ENCODE results near the gene TBC1D23.
"Not testable (repeated sequence)": the region's sequence is repeated elsewhere in the genome, so short reads cannot be mapped to it uniquely, and the experiment has no call there.

Gene TBC1D23

GRCh38 chr3:100257586-100257985, 3.2 kb upstream of the TBC1D23 start:
- no peak for DNase-seq

- peak; percentile 9 for DNase-seq
These were observed 609 bp upstream of the TBC1D23 start for GRCh38 chr3:100260081-100260684.

- DNase-seq: no peak
These were observed 702 bp downstream of the TBC1D23 start for GRCh38 chr3:100261485-100261903.

- DNase-seq: not testable (repeated sequence)
These were observed 2.1 kb downstream of the TBC1D23 start for GRCh38 chr3:100262925-100263324.

GRCh38 chr3:100263583-100263982, 2.8 kb downstream of the TBC1D23 start:
- no peak for DNase-seq

- no peak for DNase-seq
These were observed 3.5 kb downstream of the TBC1D23 start for GRCh38 chr3:100264242-100264641.

GRCh38 chr3:100265016-100265415, 4.2 kb downstream of the TBC1D23 start:
- no peak for DNase-seq

GRCh38 chr3:100266531-100266930, 5.7 kb downstream of the TBC1D23 start:
- no peak for DNase-seq

GRCh38 chr3:100268156-100268555, 7.4 kb downstream of the TBC1D23 start:
- DNase-seq: no peak

GRCh38 chr3:100269001-100269400, 8.2 kb downstream of the TBC1D23 start:
- peak; percentile 15 for DNase-seq

GRCh38 chr3:100269410-100270214, 8.8 kb downstream of the TBC1D23 start:
- peak; percentile 23 for DNase-seq

GRCh38 chr3:100270215-100270583, 9.4 kb downstream of the TBC1D23 start:
- no peak for DNase-seq

- DNase-seq: no peak
These were observed 10.7 kb downstream of the TBC1D23 start for GRCh38 chr3:100271522-100271921.

GRCh38 chr3:100272797-100273611, 12.2 kb downstream of the TBC1D23 start:
- DNase-seq: not testable (repeated sequence)

GRCh38 chr3:100274361-100274760, 13.6 kb downstream of the TBC1D23 start:
- DNase-seq: no peak

- peak; percentile 6 for DNase-seq
These were observed 16.5 kb downstream of the TBC1D23 start for GRCh38 chr3:100277255-100277800.

- no peak for DNase-seq
These were observed 18.1 kb downstream of the TBC1D23 start for GRCh38 chr3:100278910-100279309.

GRCh38 chr3:100288288-100288894, 27.6 kb downstream of the TBC1D23 start:
- no peak for DNase-seq

GRCh38 chr3:100289339-100289738, 28.5 kb downstream of the TBC1D23 start:
- DNase-seq: no peak

- DNase-seq: no peak
These were observed 34.3 kb downstream of the TBC1D23 start for GRCh38 chr3:100295089-100295488.

- DNase-seq: no peak
These were observed 37.0 kb downstream of the TBC1D23 start for GRCh38 chr3:100297784-100298183.

GRCh38 chr3:100299016-100299415, 38.2 kb downstream of the TBC1D23 start:
- DNase-seq: no peak

- no peak for DNase-seq
These were observed 45.9 kb downstream of the TBC1D23 start for GRCh38 chr3:100306695-100307094.

All from NCI-H2171 treated with DMSO at 0.1 percent for 48 hours (cell line).